Left ventricle myocardium inferior (tissue), 1 donor: ENCODE measurements around the gene SPATC1L. TPM values are rescaled to one million over a fixed set of nuclear protein-coding genes. Genes with fewer than 3 reads are reported as not detected.
"Not testable (repeated sequence)": the region's sequence is repeated elsewhere in the genome, so short reads cannot be mapped to it uniquely, and the experiment has no call there.

ENCODE experiments used
- DNase-seq: peaks from one replicate; pipeline ENCODE4 v3.0.0-alpha.2; 2020
- H3K27ac ChIP-seq: fragments of 200-600 bp; replicated peaks from 2 replicates; pipeline ENCODE4 v1.8.0; 2021
- H3K27me3 ChIP-seq: fragments of 200-600 bp; 2 replicates; pipeline ENCODE4 v1.8.0; 2021; ENCODE audit warnings: low read depth
- H3K36me3 ChIP-seq: fragments of 200-600 bp; 2 replicates; pipeline ENCODE4 v1.8.0; 2021
- H3K4me1 ChIP-seq: fragments of 200-600 bp; 2 replicates; pipeline ENCODE4 v1.8.0; 2021
- H3K4me3 ChIP-seq: fragments of 200-600 bp; 2 replicates; pipeline ENCODE4 v1.8.0; 2021; ENCODE audit warnings: mild to moderate bottlenecking, moderate library complexity
- H3K9me3 ChIP-seq: fragments of 200-600 bp; replicated peaks from 2 replicates; pipeline ENCODE4 v1.8.0; 2021
- CTCF ChIP-seq: fragments of 200-600 bp; IDR thresholded peaks from 2 replicates; pipeline ENCODE4 v1.8.0; 2021; ENCODE audit warnings: antibody characterized with exemption, mild to moderate bottlenecking, borderline replicate concordance
- intact Hi-C: fragments of 100-400 bp; cut with micrococcal nuclease; formaldehyde crosslinking; loops from one replicate; pipeline ENCODE4 v1.11.0; 2022
- total RNA-seq: library from RNA; stranded (reverse); fragmentation: NEBNext Ultra II Directional; extraction: Animal tissue kit (Norgen Biotek cat#: 25700); gene quantifications from one replicate; pipeline ENCODE4 v1.2.1, GENCODE V29; 2021
- donor health status: DM: no; HTN: yes; CAD: no; lungs with severe emphysema.

Gene SPATC1L
- total RNA-seq, 1 donor from 2014 or later = 7.0 TPM

GRCh38 chr21:46188226-46189212 is 4.3 kb upstream of the SPATC1L start:
- no peaks in the 10 kb centered on the region for H3K27me3 ChIP-seq
- peak overlapping the region; percentile 96 for H3K27ac ChIP-seq
- intact Hi-C loops = no loop called here
- H3K4me3 ChIP-seq = no peak overlapping the region
- no peaks in the 10 kb centered on the region for H3K9me3 ChIP-seq
- no peak for TF ChIP-seq CTCF
- peak; percentile 58 for DNase-seq
- peaks cover 65% of the 10 kb centered on the region for H3K4me1 ChIP-seq
- H3K36me3 ChIP-seq = peaks cover 28% of the 10 kb centered on the region

- peak overlapping the region; percentile 96 for H3K27ac ChIP-seq
- TF ChIP-seq CTCF = no peak
- H3K27me3 ChIP-seq = no peaks in the 10 kb centered on the region
- H3K9me3 ChIP-seq = no peaks in the 10 kb centered on the region
- peaks cover 69% of the 10 kb centered on the region for H3K4me1 ChIP-seq
- no peak for DNase-seq
- no peak overlapping the region for H3K4me3 ChIP-seq
- H3K36me3 ChIP-seq = peaks cover 24% of the 10 kb centered on the region
- intact Hi-C loops = no loop called here
These were observed 3.6 kb upstream of the SPATC1L start for GRCh38 chr21:46187814-46188213.

GRCh38 chr21:46187261-46187660 is 3.0 kb upstream of the SPATC1L start:
- intact Hi-C loops = no loop called here
- Histone ChIP-seq H3K9me3 (no peaks in the 10 kb centered on the region), H3K27me3 (no peaks in the 10 kb centered on the region), H3K27ac (peak overlapping the region; percentile 96), H3K4me3 (no peak overlapping the region), H3K36me3 (peaks cover 18% of the 10 kb centered on the region), H3K4me1 (peaks cover 73% of the 10 kb centered on the region)
- DNase-seq = no peak
- TF ChIP-seq CTCF = no peak

GRCh38 chr21:46185716-46186115 is 1.5 kb upstream of the SPATC1L start:
- intact Hi-C loops = no loop called here
- TF ChIP-seq CTCF = no peak
- H3K27ac ChIP-seq = peak overlapping the region; percentile 94
- peaks cover 3% of the 10 kb centered on the region for H3K36me3 ChIP-seq
- H3K4me1 ChIP-seq = peaks cover 63% of the 10 kb centered on the region
- H3K4me3 ChIP-seq = no peak overlapping the region
- no peaks in the 10 kb centered on the region for H3K9me3 ChIP-seq
- DNase-seq = no peak
- no peaks in the 10 kb centered on the region for H3K27me3 ChIP-seq

GRCh38 chr21:46184625-46185555 is 631 bp upstream of the SPATC1L start:
- H3K27me3 ChIP-seq = no peaks in the 10 kb centered on the region
- peak overlapping the region; percentile 94 for H3K27ac ChIP-seq
- DNase-seq = peak; percentile 88
- TF ChIP-seq CTCF = no peak
- H3K36me3 ChIP-seq = no peaks in the 10 kb centered on the region
- peak overlapping the region; percentile 89 for H3K4me3 ChIP-seq
- H3K9me3 ChIP-seq = no peaks in the 10 kb centered on the region
- H3K4me1 ChIP-seq = peaks cover 55% of the 10 kb centered on the region
- intact Hi-C loops = no loop called here

- DNase-seq, intact Hi-C loops, H3K9me3 ChIP-seq, H3K36me3 ChIP-seq, H3K27me3 ChIP-seq: not testable (repeated sequence)
- H3K4me3 ChIP-seq = peak overlapping the region; percentile 89
- H3K27ac ChIP-seq = peak overlapping the region; percentile 60
- H3K4me1 ChIP-seq = peaks cover 40% of the 10 kb centered on the region
These were observed 836 bp downstream of the SPATC1L start for GRCh38 chr21:46183337-46183909.
